ENCODE data around the gene TMEM245.

The TMEM245 gene

DNA sequence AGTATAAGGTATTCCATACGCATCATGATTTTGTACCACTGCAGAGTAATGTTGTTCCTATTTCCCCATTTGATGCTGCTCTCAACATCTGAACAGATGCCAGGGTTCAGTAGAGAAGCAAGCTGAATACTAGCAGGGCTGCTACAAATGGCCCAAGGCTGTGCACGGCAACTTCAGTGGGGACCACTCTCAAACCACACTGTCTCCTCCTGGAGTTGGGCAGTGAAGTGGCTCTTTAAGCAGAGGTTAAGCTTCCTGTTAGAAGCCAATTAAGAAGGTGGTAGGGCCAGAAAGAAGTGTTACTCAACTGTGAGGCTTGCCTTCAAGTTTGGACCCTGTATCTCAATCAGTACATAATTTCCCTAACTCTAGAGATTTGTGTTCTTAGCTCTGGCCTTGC, 32.0 kb downstream of the TMEM245 start:
- TF ChIP-seq, protein P1, sequence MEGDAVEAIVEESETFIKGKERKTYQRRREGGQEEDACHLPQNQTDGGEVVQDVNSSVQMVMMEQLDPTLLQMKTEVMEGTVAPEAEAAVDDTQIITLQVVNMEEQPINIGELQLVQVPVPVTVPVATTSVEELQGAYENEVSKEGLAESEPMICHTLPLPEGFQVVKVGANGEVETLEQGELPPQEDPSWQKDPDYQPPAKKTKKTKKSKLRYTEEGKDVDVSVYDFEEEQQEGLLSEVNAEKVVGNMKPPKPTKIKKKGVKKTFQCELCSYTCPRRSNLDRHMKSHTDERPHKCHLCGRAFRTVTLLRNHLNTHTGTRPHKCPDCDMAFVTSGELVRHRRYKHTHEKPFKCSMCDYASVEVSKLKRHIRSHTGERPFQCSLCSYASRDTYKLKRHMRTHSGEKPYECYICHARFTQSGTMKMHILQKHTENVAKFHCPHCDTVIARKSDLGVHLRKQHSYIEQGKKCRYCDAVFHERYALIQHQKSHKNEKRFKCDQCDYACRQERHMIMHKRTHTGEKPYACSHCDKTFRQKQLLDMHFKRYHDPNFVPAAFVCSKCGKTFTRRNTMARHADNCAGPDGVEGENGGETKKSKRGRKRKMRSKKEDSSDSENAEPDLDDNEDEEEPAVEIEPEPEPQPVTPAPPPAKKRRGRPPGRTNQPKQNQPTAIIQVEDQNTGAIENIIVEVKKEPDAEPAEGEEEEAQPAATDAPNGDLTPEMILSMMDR (IDR thresholded peaks at IDR 0.05; ENCODE audit: low read length) = no peak
- no peaks in the 10 kb centered on the region for H3K27me3 ChIP-seq (ENCODE audit: insufficient read depth, low read length)
- H3K79me2 ChIP-seq (ENCODE audit: insufficient read depth, low read length) = no peaks in the 10 kb centered on the region
- no peaks in the 10 kb centered on the region; the same call in 1 of the 2 replicates for H3F3A ChIP-seq (ENCODE audit: insufficient read depth, low read length)
- no peak overlapping the region for H2AFZ ChIP-seq (ENCODE audit: low read length)
- no peaks in the 10 kb centered on the region for H3K9me2 ChIP-seq (ENCODE audit: low read depth, low read length)
- no peaks in the 10 kb centered on the region for H3K9me3 ChIP-seq (ENCODE audit: low read length)
- no peaks in the 10 kb centered on the region for H3K4me1 ChIP-seq (ENCODE audit: insufficient read depth, low read length, severe bottlenecking)
- H4K20me1 ChIP-seq (ENCODE audit: insufficient read depth, low read length) = no peaks in the 10 kb centered on the region
- H3K27ac ChIP-seq (ENCODE audit: low read depth, low read length, poor library complexity, severe bottlenecking) = no peak overlapping the region
- H3K4me3 ChIP-seq (ENCODE audit: low read depth, low read length, poor library complexity, severe bottlenecking) = no peak overlapping the region
- H3K36me3 ChIP-seq (ENCODE audit: insufficient read depth, low read length) = peaks cover 79% of the 10 kb centered on the region
- H3K9ac ChIP-seq (ENCODE audit: low read length) = no peak overlapping the region
- no peak overlapping the region for H3K4me2 ChIP-seq (ENCODE audit: low read length)

DNA sequence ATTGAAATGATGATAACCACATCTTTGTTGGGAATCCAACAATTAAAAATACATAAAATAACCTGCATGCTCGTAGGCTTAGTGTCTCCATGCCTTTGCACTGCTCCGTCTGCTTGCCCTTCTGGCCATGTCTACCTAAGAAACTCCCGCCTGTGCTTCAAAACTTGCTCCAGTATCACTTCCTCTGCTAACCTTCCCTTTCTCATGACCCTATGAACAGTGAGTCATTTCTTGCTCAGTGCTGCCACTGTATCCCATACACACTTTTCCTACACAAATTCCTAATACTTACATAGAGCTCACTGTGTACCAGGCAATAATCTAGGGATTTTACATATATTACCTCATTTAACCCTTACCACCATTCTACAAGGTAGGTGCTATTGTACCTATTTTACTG, 33.5 kb downstream of the TMEM245 start:
- Histone ChIP-seq H3K4me2 (ENCODE audit: low read length) (no peak overlapping the region), H4K20me1 (ENCODE audit: insufficient read depth, low read length) (no peaks in the 10 kb centered on the region), H3K27ac (ENCODE audit: low read depth, low read length, poor library complexity, severe bottlenecking) (no peak overlapping the region), H3K79me2 (ENCODE audit: insufficient read depth, low read length) (no peaks in the 10 kb centered on the region), H3K9me2 (ENCODE audit: low read depth, low read length) (no peaks in the 10 kb centered on the region), H3K27me3 (ENCODE audit: insufficient read depth, low read length) (no peaks in the 10 kb centered on the region), H3K4me1 (ENCODE audit: insufficient read depth, low read length, severe bottlenecking) (no peaks in the 10 kb centered on the region), H3K4me3 (ENCODE audit: low read depth, low read length, poor library complexity, severe bottlenecking) (no peak overlapping the region), H3K36me3 (ENCODE audit: insufficient read depth, low read length) (peaks cover 71% of the 10 kb centered on the region), H3F3A (ENCODE audit: insufficient read depth, low read length) (no peaks in the 10 kb centered on the region), H3K9ac (ENCODE audit: low read length) (no peak overlapping the region), H3K9me3 (ENCODE audit: low read length) (no peaks in the 10 kb centered on the region), H2AFZ (ENCODE audit: low read length) (no peak overlapping the region)
- TF ChIP-seq, protein P1 (IDR thresholded peaks at IDR 0.05; ENCODE audit: low read length) = no peak
- no peak for TF ChIP-seq EZH2 (IDR thresholded peaks at IDR 0.05; ENCODE audit: borderline replicate concordance, low read length)

DNA sequence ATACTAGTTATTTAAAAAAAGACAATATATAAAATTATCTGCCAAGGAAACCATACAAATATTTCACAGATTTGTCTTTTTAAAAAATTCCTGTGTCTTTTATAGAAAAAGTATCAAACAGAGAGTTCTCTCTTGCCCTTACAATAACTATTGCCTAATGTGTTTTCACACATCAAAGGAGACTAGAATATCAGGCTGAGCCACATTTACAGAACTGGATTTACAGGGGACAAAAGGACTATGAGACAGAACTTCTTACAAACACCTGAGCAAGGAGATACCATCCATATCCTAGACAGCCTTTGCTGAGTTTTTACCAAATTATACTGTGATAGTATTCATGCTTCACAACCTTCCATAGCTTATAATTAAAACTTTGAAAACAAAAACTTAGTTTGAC, 34.2 kb downstream of the TMEM245 start:
- TF ChIP-seq, protein P1 (IDR thresholded peaks at IDR 0.05; ENCODE audit: low read length) = no peak
- no peak for TF ChIP-seq EZH2 (IDR thresholded peaks at IDR 0.05; ENCODE audit: borderline replicate concordance, low read length)
- peaks cover 71% of the 10 kb centered on the region for H3K36me3 ChIP-seq (ENCODE audit: insufficient read depth, low read length)
- H3K4me2 ChIP-seq (ENCODE audit: low read length) = no peak overlapping the region
- H3K27me3 ChIP-seq (ENCODE audit: insufficient read depth, low read length) = no peaks in the 10 kb centered on the region
- H3K4me1 ChIP-seq (ENCODE audit: insufficient read depth, low read length, severe bottlenecking) = no peaks in the 10 kb centered on the region
- no peaks in the 10 kb centered on the region for H3K9me3 ChIP-seq (ENCODE audit: low read length)
- H3K79me2 ChIP-seq (ENCODE audit: insufficient read depth, low read length) = no peaks in the 10 kb centered on the region
- H3K4me3 ChIP-seq (ENCODE audit: low read depth, low read length, poor library complexity, severe bottlenecking) = no peak overlapping the region
- no peaks in the 10 kb centered on the region for H4K20me1 ChIP-seq (ENCODE audit: insufficient read depth, low read length)
- H3K27ac ChIP-seq (ENCODE audit: low read depth, low read length, poor library complexity, severe bottlenecking) = no peak overlapping the region
- H3F3A ChIP-seq (ENCODE audit: insufficient read depth, low read length) = no peaks in the 10 kb centered on the region
- no peak overlapping the region for H2AFZ ChIP-seq (ENCODE audit: low read length)
- H3K9ac ChIP-seq (ENCODE audit: low read length) = no peak overlapping the region
- no peaks in the 10 kb centered on the region for H3K9me2 ChIP-seq (ENCODE audit: low read depth, low read length)

All from OCI-LY1 (cell line).